WTC11 (cell line): ENCODE measurements around the gene DRC3. TPM values are rescaled to one million over a fixed set of nuclear protein-coding genes. Genes with fewer than 3 reads are reported as not detected.

Experiments used
- ATAC-seq: fragments of 200-7000 bp; cut with Tn5 transposase; 2 replicates; pipeline ENCODE4 v1.10.0; 2021; ENCODE audit warnings: mild to moderate bottlenecking, moderate library complexity
- CTCF ChIA-PET: fragments of 300-600 bp; sonication (Branson Sonifier 250); formaldehyde crosslinking; loops from one replicate; lab custom pipeline; 2021; ENCODE audit warnings: antibody characterized with exemption; lab: Charles Lee
- POLR2A ChIA-PET: fragments of 350-600 bp; sonication (Branson Sonifier 250); formaldehyde crosslinking; loops from one replicate; lab custom pipeline; 2021; ENCODE audit warnings: antibody characterized with exemption; lab: Charles Lee
- DNase-seq: peaks from one replicate; pipeline ENCODE4 v3.0.0; 2021; ENCODE audit warnings: low spot score
- H3K27ac Mint-ChIP-seq: 2 replicates; pipeline ENCODE4 v1.8.0; 2021; ENCODE audit warnings: mixed read lengths
- H3K27me3 Mint-ChIP-seq: 2 replicates; pipeline ENCODE4 v1.8.0; 2021; ENCODE audit warnings: low read depth, mild to moderate bottlenecking, moderate library complexity, mixed read lengths
- H3K36me3 Mint-ChIP-seq: 2 replicates; pipeline ENCODE4 v1.8.0; 2021; ENCODE audit warnings: mixed read lengths
- H3K4me1 Mint-ChIP-seq: 2 replicates; pipeline ENCODE4 v1.8.0; 2022; ENCODE audit warnings: mixed read lengths
- H3K4me3 Mint-ChIP-seq: 2 replicates; pipeline ENCODE4 v1.8.0; 2021; ENCODE audit warnings: mild to moderate bottlenecking, moderate library complexity, mixed read lengths
- H3K9me3 Mint-ChIP-seq: 2 replicates; pipeline ENCODE4 v1.8.0; 2021; ENCODE audit warnings: mixed read lengths
- CBFB ChIP-seq: sonication (generic); formaldehyde crosslinking; IDR thresholded peaks from 2 replicates; pipeline ENCODE4 v1.8.1; 2022; ENCODE audit warnings: mild to moderate bottlenecking, low read depth, missing genetic modification reagents
- EMX1 ChIP-seq: fragments of 250-450 bp; sonication (Bioruptor Pico); IDR thresholded peaks from 2 replicates; pipeline ENCODE4 v1.8.0; 2021; ENCODE audit warnings: mild to moderate bottlenecking
- GABPB1 ChIP-seq: sonication (generic); formaldehyde crosslinking; IDR thresholded peaks from 2 replicates; pipeline ENCODE4 v1.8.1; 2023; ENCODE audit warnings: mild to moderate bottlenecking, missing genetic modification reagents
- GRHL2 ChIP-seq: fragments of 250-450 bp; sonication (Bioruptor Pico); IDR thresholded peaks from 2 replicates; pipeline ENCODE4 v1.8.0; 2022; ENCODE audit warnings: mild to moderate bottlenecking, moderate library complexity; ENCODE audit not compliant: insufficient replicate concordance, severe bottlenecking
- NFYB ChIP-seq: sonication (generic); formaldehyde crosslinking; conservative IDR thresholded peaks from 2 replicates; pipeline ENCODE4 v1.8.0; 2022; ENCODE audit warnings: low read depth, missing genetic modification reagents
- NR2C2 ChIP-seq: sonication (generic); formaldehyde crosslinking; IDR thresholded peaks from 2 replicates; pipeline ENCODE4 v1.8.0; 2022; ENCODE audit warnings: mild to moderate bottlenecking, missing genetic modification reagents
- OVOL2 ChIP-seq: fragments of 250-450 bp; sonication (Bioruptor Pico); IDR thresholded peaks from 2 replicates; pipeline ENCODE4 v1.9.0; 2021; ENCODE audit warnings: mild to moderate bottlenecking, borderline replicate concordance
- TCF7 ChIP-seq: sonication (generic); formaldehyde crosslinking; IDR thresholded peaks from 2 replicates; pipeline ENCODE4 v1.8.0; 2022; ENCODE audit warnings: mild to moderate bottlenecking, low read depth, missing genetic modification reagents, moderate library complexity
- ZNF121 ChIP-seq: sonication (generic); formaldehyde crosslinking; IDR thresholded peaks from 2 replicates; pipeline ENCODE4 v1.8.0; 2023; ENCODE audit warnings: missing genetic modification reagents
- total RNA-seq: library from RNA; stranded (reverse); gene quantifications from 3 replicates; pipeline ENCODE4 v1.2.3, GENCODE V29; 2021
- TF ChIP-seq, protein P1 (sequence below): sonication (generic); formaldehyde crosslinking; IDR thresholded peaks from 2 replicates; pipeline ENCODE4 v1.8.1; 2023; ENCODE audit warnings: mild to moderate bottlenecking, missing genetic modification reagents
- TF ChIP-seq, protein P2 (sequence below): sonication (generic); formaldehyde crosslinking; IDR thresholded peaks from 2 replicates; pipeline ENCODE4 v1.8.1; 2022; ENCODE audit warnings: mild to moderate bottlenecking, missing genetic modification reagents, moderate library complexity, borderline replicate concordance
- TF ChIP-seq, protein P3 (sequence below): sonication (generic); formaldehyde crosslinking; IDR thresholded peaks from 2 replicates; pipeline ENCODE4 v1.8.1; 2022; ENCODE audit warnings: low read depth, mild to moderate bottlenecking, moderate library complexity, missing genetic modification reagents, borderline replicate concordance
- TF ChIP-seq, protein P4 (sequence below): sonication (generic); formaldehyde crosslinking; IDR thresholded peaks from 2 replicates; pipeline ENCODE4 v1.8.0; 2022; ENCODE audit warnings: mild to moderate bottlenecking, missing genetic modification reagents
- TF ChIP-seq, protein P5 (sequence below): sonication (generic); formaldehyde crosslinking; IDR thresholded peaks from 2 replicates; pipeline ENCODE4 v1.8.0; 2023; ENCODE audit warnings: mild to moderate bottlenecking, missing genetic modification reagents
- TF ChIP-seq, protein P6 (sequence below): sonication (generic); formaldehyde crosslinking; IDR thresholded peaks from 2 replicates; pipeline ENCODE4 v1.8.1; 2023; ENCODE audit warnings: mild to moderate bottlenecking, missing genetic modification reagents, moderate library complexity

DRC3 gene
- total RNA-seq, 1 experiment from 2014 or later, result 0.42 TPM

DNA sequence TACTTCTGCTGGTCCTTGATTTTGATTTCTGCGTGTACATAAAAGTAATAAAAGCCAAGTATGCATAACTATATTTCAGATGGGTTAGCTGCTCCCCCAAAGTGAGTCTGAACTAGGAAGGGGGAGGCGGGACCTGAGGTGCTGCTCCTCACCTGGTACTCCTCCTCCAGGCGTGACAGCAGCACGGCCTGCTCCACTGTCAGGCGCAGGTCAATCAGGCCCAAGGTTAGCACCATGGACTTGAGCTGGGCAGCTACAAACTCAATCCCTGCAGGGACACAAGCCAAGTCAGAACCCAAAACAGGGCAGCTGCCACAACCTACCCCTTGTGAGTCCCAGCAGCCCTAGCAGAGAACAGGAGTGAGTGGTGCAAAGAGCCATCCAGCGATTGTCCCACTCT, 48.3 kb downstream of the DRC3 start:
- ATAC-seq, result no peak
- TF ChIP-seq, protein P1, sequence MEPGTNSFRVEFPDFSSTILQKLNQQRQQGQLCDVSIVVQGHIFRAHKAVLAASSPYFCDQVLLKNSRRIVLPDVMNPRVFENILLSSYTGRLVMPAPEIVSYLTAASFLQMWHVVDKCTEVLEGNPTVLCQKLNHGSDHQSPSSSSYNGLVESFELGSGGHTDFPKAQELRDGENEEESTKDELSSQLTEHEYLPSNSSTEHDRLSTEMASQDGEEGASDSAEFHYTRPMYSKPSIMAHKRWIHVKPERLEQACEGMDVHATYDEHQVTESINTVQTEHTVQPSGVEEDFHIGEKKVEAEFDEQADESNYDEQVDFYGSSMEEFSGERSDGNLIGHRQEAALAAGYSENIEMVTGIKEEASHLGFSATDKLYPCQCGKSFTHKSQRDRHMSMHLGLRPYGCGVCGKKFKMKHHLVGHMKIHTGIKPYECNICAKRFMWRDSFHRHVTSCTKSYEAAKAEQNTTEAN, result no peak
- TF ChIP-seq, protein P2, sequence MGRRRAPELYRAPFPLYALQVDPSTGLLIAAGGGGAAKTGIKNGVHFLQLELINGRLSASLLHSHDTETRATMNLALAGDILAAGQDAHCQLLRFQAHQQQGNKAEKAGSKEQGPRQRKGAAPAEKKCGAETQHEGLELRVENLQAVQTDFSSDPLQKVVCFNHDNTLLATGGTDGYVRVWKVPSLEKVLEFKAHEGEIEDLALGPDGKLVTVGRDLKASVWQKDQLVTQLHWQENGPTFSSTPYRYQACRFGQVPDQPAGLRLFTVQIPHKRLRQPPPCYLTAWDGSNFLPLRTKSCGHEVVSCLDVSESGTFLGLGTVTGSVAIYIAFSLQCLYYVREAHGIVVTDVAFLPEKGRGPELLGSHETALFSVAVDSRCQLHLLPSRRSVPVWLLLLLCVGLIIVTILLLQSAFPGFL (CRISPR knock-in tag), result no peak
- no peak for TF ChIP-seq GRHL2 (CRISPR knock-in tag)
- no peaks in the 10 kb centered on the region for H3K9me3 Mint-ChIP-seq
- ChIA-PET POLR2A (no interaction called here), CTCF (interaction anchor here (0.7 to 1.5 kb wide), 3 partner anchors 13 to 100 kb away, joined by 3 to 4 read pairs (median 4); no protein-coding TSS in a partner anchor)
- no peaks in the 10 kb centered on the region for H3K27me3 Mint-ChIP-seq
- no peak for DNase-seq
- no peak overlapping the region for H3K4me3 Mint-ChIP-seq
- H3K36me3 Mint-ChIP-seq, result no peaks in the 10 kb centered on the region
- H3K4me1 Mint-ChIP-seq, result peaks cover 4% of the 10 kb centered on the region; the same call in 1 of the 2 replicates
- H3K27ac Mint-ChIP-seq, result no peak overlapping the region

DNA sequence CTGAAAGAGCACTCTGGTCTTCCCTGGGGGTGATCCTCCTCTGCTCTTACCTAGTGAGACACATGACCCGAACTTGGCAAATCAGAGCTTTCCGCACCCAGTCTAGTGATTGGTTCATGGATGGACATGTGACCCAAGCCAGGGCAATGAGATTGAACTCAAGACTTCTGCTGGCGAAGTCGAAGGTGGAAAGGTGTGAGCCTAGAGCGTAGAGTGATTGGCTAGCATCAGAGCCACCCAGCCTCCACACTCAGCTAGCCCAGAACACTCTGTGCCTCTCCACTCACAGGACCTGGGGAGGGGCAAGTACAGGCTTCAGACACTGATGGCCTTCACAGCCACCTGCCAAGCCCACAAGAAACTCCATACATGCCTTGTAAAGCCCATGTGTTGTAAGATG, 48.7 kb downstream of the DRC3 start:
- H3K9me3 Mint-ChIP-seq, result no peaks in the 10 kb centered on the region
- H3K4me1 Mint-ChIP-seq, result peaks cover 4% of the 10 kb centered on the region; the same call in 1 of the 2 replicates
- H3K4me3 Mint-ChIP-seq, result no peak overlapping the region
- ChIA-PET POLR2A (no interaction called here), CTCF (interaction anchor here (1.1 to 1.4 kb wide), 2 partner anchors 35 to 100 kb away, joined by 3 to 4 read pairs; no protein-coding TSS in a partner anchor)
- TF ChIP-seq TCF7 (CRISPR knock-in tag), result no peak
- TF ChIP-seq EMX1 (CRISPR knock-in tag), result no peak
- 0 out of 2 replicates have a peak, but pooled peaks have one; percentile 57 for TF ChIP-seq NFYB (CRISPR knock-in tag)
- TF ChIP-seq GABPB1, result no peak
- no peak for TF ChIP-seq OVOL2 (CRISPR knock-in tag)
- TF ChIP-seq, protein P3, sequence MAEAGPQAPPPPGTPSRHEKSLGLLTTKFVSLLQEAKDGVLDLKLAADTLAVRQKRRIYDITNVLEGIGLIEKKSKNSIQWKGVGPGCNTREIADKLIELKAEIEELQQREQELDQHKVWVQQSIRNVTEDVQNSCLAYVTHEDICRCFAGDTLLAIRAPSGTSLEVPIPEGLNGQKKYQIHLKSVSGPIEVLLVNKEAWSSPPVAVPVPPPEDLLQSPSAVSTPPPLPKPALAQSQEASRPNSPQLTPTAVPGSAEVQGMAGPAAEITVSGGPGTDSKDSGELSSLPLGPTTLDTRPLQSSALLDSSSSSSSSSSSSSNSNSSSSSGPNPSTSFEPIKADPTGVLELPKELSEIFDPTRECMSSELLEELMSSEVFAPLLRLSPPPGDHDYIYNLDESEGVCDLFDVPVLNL (CRISPR knock-in tag), result no peak
- no peak for TF ChIP-seq CBFB
- TF ChIP-seq, protein P4, sequence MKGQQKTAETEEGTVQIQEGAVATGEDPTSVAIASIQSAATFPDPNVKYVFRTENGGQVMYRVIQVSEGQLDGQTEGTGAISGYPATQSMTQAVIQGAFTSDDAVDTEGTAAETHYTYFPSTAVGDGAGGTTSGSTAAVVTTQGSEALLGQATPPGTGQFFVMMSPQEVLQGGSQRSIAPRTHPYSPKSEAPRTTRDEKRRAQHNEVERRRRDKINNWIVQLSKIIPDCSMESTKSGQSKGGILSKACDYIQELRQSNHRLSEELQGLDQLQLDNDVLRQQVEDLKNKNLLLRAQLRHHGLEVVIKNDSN (CRISPR knock-in tag), result peak; percentile 64; the same call in 1 of the 2 replicates
- no peak for TF ChIP-seq ZNF121 (CRISPR knock-in tag)
- TF ChIP-seq, protein P5, sequence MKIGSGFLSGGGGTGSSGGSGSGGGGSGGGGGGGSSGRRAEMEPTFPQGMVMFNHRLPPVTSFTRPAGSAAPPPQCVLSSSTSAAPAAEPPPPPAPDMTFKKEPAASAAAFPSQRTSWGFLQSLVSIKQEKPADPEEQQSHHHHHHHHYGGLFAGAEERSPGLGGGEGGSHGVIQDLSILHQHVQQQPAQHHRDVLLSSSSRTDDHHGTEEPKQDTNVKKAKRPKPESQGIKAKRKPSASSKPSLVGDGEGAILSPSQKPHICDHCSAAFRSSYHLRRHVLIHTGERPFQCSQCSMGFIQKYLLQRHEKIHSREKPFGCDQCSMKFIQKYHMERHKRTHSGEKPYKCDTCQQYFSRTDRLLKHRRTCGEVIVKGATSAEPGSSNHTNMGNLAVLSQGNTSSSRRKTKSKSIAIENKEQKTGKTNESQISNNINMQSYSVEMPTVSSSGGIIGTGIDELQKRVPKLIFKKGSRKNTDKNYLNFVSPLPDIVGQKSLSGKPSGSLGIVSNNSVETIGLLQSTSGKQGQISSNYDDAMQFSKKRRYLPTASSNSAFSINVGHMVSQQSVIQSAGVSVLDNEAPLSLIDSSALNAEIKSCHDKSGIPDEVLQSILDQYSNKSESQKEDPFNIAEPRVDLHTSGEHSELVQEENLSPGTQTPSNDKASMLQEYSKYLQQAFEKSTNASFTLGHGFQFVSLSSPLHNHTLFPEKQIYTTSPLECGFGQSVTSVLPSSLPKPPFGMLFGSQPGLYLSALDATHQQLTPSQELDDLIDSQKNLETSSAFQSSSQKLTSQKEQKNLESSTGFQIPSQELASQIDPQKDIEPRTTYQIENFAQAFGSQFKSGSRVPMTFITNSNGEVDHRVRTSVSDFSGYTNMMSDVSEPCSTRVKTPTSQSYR (CRISPR knock-in tag), result no peak
- TF ChIP-seq, protein P6, sequence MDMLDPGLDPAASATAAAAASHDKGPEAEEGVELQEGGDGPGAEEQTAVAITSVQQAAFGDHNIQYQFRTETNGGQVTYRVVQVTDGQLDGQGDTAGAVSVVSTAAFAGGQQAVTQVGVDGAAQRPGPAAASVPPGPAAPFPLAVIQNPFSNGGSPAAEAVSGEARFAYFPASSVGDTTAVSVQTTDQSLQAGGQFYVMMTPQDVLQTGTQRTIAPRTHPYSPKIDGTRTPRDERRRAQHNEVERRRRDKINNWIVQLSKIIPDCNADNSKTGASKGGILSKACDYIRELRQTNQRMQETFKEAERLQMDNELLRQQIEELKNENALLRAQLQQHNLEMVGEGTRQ, result peak; percentile 86
- no peak for TF ChIP-seq NR2C2 (CRISPR knock-in tag)
- DNase-seq, result no peak
- no peak overlapping the region for H3K27ac Mint-ChIP-seq
- no peaks in the 10 kb centered on the region for H3K27me3 Mint-ChIP-seq
- H3K36me3 Mint-ChIP-seq, result no peaks in the 10 kb centered on the region
- ATAC-seq, result peak; percentile 63
